Measurements from ENCODE around the gene EHHADH. TPM values are rescaled to one million over a fixed set of nuclear protein-coding genes. Genes with fewer than 3 reads are reported as not detected.

Gene EHHADH
- total and polyA plus RNA-seq, 9 of the 15 experiments (the other 6 are each of a cell fraction or from before 2014, with no cell fraction given), result 3.6 to 6.4 (median 5.4) TPM

DNA sequence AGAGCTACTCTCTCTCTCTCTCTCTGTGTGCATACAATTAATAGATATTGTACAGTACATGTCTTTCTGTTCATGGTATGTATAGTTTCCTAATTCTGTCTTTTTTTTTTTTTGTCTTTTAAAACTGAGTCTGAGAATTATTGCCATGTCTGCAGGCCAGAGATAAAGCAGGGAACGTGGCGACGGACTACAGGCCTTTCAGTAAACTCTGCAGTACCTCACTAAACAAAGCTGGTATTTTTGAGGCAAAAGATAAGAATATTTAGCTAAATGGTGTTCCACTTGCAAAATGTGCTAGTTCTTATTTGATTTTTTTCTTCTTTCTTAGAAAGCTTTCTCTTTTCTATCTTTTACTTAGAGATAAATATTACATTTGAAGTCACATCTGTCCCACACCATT is 44.0 kb upstream of the EHHADH start (continued):
- no peak for TF ChIP-seq EGR1 (conservative IDR thresholded peaks at IDR 0.05)
- no peak for TF ChIP-seq CSDE1 (IDR thresholded peaks at IDR 0.05)
- TF ChIP-seq, protein P1, sequence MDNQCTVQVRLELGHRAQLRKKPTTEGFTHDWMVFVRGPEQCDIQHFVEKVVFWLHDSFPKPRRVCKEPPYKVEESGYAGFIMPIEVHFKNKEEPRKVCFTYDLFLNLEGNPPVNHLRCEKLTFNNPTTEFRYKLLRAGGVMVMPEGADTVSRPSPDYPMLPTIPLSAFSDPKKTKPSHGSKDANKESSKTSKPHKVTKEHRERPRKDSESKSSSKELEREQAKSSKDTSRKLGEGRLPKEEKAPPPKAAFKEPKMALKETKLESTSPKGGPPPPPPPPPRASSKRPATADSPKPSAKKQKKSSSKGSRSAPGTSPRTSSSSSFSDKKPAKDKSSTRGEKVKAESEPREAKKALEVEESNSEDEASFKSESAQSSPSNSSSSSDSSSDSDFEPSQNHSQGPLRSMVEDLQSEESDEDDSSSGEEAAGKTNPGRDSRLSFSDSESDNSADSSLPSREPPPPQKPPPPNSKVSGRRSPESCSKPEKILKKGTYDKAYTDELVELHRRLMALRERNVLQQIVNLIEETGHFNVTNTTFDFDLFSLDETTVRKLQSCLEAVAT (IDR thresholded peaks at IDR 0.05), result no peak
- TF ChIP-seq, protein P2, sequence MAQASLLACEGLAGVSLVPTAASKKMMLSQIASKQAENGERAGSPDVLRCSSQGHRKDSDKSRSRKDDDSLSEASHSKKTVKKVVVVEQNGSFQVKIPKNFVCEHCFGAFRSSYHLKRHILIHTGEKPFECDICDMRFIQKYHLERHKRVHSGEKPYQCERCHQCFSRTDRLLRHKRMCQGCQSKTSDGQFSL (CRISPR knock-in tag; IDR thresholded peaks at IDR 0.05), result no peak
- TF ChIP-seq, protein P2 (tag; IDR thresholded peaks at IDR 0.05), result no peak
- TF ChIP-seq ZNF253 (CRISPR knock-in tag; conservative IDR thresholded peaks at IDR 0.05), result no peak
- TF ChIP-seq ZNF431 (CRISPR knock-in tag; IDR thresholded peaks at IDR 0.05), result no peak
- TF ChIP-seq, protein P3, sequence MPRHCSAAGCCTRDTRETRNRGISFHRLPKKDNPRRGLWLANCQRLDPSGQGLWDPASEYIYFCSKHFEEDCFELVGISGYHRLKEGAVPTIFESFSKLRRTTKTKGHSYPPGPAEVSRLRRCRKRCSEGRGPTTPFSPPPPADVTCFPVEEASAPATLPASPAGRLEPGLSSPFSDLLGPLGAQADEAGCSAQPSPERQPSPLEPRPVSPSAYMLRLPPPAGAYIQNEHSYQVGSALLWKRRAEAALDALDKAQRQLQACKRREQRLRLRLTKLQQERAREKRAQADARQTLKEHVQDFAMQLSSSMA (CRISPR knock-in tag; IDR thresholded peaks at IDR 0.05), result no peak
- no peak for TF ChIP-seq SETDB1 (IDR thresholded peaks at IDR 0.05; ENCODE audit: low read length)
- peak; percentile 92 for TF ChIP-seq DPF2 (IDR thresholded peaks at IDR 0.05)
- peak; percentile 92 for TF ChIP-seq SMARCA4 (IDR thresholded peaks at IDR 0.05)
- TF ChIP-seq, protein P4, sequence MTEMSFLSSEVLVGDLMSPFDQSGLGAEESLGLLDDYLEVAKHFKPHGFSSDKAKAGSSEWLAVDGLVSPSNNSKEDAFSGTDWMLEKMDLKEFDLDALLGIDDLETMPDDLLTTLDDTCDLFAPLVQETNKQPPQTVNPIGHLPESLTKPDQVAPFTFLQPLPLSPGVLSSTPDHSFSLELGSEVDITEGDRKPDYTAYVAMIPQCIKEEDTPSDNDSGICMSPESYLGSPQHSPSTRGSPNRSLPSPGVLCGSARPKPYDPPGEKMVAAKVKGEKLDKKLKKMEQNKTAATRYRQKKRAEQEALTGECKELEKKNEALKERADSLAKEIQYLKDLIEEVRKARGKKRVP (CRISPR knock-in tag; IDR thresholded peaks at IDR 0.05), result no peak
- TF ChIP-seq JUND (IDR thresholded peaks at IDR 0.05; ENCODE audit: borderline replicate concordance, low read depth, low read length), result peak; percentile 38; the same call in 1 of the 2 replicates
- no peak; the same call in 1 of the 3 replicates for TF ChIP-seq JUND (tag; IDR thresholded peaks at IDR 0.05; ENCODE audit: borderline replicate concordance, low read depth, low read length)
- TF ChIP-seq MCM3 (IDR thresholded peaks at IDR 0.05), result no peak
- no peak for TF ChIP-seq CAMTA2 (CRISPR knock-in tag; conservative IDR thresholded peaks at IDR 0.05)
- TF ChIP-seq ZNF561 (CRISPR knock-in tag; conservative IDR thresholded peaks at IDR 0.05), result no peak
- TF ChIP-seq, protein P5, sequence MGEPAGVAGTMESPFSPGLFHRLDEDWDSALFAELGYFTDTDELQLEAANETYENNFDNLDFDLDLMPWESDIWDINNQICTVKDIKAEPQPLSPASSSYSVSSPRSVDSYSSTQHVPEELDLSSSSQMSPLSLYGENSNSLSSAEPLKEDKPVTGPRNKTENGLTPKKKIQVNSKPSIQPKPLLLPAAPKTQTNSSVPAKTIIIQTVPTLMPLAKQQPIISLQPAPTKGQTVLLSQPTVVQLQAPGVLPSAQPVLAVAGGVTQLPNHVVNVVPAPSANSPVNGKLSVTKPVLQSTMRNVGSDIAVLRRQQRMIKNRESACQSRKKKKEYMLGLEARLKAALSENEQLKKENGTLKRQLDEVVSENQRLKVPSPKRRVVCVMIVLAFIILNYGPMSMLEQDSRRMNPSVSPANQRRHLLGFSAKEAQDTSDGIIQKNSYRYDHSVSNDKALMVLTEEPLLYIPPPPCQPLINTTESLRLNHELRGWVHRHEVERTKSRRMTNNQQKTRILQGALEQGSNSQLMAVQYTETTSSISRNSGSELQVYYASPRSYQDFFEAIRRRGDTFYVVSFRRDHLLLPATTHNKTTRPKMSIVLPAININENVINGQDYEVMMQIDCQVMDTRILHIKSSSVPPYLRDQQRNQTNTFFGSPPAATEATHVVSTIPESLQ (CRISPR knock-in tag; IDR thresholded peaks at IDR 0.05), result no peak
- no peak for TF ChIP-seq POLR3G (IDR thresholded peaks at IDR 0.05; ENCODE audit: extremely low read depth, insufficient read length, insufficient replicate concordance)
- peak; percentile 78 for TF ChIP-seq EP300 (IDR thresholded peaks at IDR 0.05; ENCODE audit: low read length)
- TF ChIP-seq, protein P6, sequence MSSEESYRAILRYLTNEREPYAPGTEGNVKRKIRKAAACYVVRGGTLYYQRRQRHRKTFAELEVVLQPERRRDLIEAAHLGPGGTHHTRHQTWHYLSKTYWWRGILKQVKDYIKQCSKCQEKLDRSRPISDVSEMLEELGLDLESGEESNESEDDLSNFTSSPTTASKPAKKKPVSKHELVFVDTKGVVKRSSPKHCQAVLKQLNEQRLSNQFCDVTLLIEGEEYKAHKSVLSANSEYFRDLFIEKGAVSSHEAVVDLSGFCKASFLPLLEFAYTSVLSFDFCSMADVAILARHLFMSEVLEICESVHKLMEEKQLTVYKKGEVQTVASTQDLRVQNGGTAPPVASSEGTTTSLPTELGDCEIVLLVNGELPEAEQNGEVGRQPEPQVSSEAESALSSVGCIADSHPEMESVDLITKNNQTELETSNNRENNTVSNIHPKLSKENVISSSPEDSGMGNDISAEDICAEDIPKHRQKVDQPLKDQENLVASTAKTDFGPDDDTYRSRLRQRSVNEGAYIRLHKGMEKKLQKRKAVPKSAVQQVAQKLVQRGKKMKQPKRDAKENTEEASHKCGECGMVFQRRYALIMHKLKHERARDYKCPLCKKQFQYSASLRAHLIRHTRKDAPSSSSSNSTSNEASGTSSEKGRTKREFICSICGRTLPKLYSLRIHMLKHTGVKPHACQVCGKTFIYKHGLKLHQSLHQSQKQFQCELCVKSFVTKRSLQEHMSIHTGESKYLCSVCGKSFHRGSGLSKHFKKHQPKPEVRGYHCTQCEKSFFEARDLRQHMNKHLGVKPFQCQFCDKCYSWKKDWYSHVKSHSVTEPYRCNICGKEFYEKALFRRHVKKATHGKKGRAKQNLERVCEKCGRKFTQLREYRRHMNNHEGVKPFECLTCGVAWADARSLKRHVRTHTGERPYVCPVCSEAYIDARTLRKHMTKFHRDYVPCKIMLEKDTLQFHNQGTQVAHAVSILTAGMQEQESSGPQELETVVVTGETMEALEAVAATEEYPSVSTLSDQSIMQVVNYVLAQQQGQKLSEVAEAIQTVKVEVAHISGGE (CRISPR knock-in tag; IDR thresholded peaks at IDR 0.05), result no peak

All from K562 (cell line).